Large intestine (tissue), 1 donor: ENCODE data around the gene ST8SIA6. TPM values are rescaled to one million over a fixed set of nuclear protein-coding genes. Genes with fewer than 3 reads are reported as not detected.

ENCODE experiments used
- polyA plus RNA-seq: library from polyadenylated mRNA; unstranded; fragments of 120-200 nt; gene quantifications from one replicate; pipeline ENCODE4 v1.2.1, GENCODE V29; 2013

The ST8SIA6 gene
- polyA plus RNA-seq, 1 donor: 3.0 TPM

Other genes with a start within 250 kb of the ST8SIA6 start
- gene VIM, start 226.4 kb downstream of the ST8SIA6 start, polyA plus RNA-seq: 706 TPM
- gene HACD1, start 162.8 kb upstream of the ST8SIA6 start, polyA plus RNA-seq: 18.6 TPM
- 18.7 TPM for gene STAM, start 189.6 kb upstream of the ST8SIA6 start, polyA plus RNA-seq